Osteocyte (in vitro differentiated cells): ENCODE data around the gene AOPEP. TPM values are rescaled to one million over a fixed set of nuclear protein-coding genes. Genes with fewer than 3 reads are reported as not detected.

Experiments used
- DNase-seq: peaks from one replicate; pipeline ENCODE4 v3.0.0; 2021; ENCODE audit warnings: mixed read lengths; ENCODE audit not compliant: unreplicated experiment; ENCODE audit errors: extremely low spot score
- H3K27ac Mint-ChIP-seq: one replicate; pipeline ENCODE4 v1.8.0; 2021; ENCODE audit warnings: mild to moderate bottlenecking, mixed read lengths; ENCODE audit not compliant: unreplicated experiment
- H3K27me3 Mint-ChIP-seq: one replicate; pipeline ENCODE4 v1.8.0; 2021; ENCODE audit warnings: mixed read lengths; ENCODE audit not compliant: unreplicated experiment
- H3K36me3 Mint-ChIP-seq: one replicate; pipeline ENCODE4 v1.8.0; 2021; ENCODE audit warnings: mixed read lengths; ENCODE audit not compliant: unreplicated experiment
- H3K4me1 Mint-ChIP-seq: one replicate; pipeline ENCODE4 v1.8.0; 2021; ENCODE audit warnings: mixed read lengths; ENCODE audit not compliant: unreplicated experiment
- H3K4me3 Mint-ChIP-seq: one replicate; pipeline ENCODE4 v1.8.0; 2021; ENCODE audit warnings: mild to moderate bottlenecking, moderate library complexity, mixed read lengths; ENCODE audit not compliant: unreplicated experiment
- H3K9me3 Mint-ChIP-seq: one replicate; pipeline ENCODE4 v1.8.0; 2021; ENCODE audit warnings: mixed read lengths; ENCODE audit not compliant: unreplicated experiment
- total RNA-seq: library from RNA; stranded (reverse); gene quantifications from 2 replicates; pipeline ENCODE4 v1.2.1, GENCODE V29; 2021
- TF ChIP-seq, protein P1 (sequence below): fragments of 200-600 bp; sonication (generic); IDR thresholded peaks from 2 replicates; pipeline ENCODE4 v1.5.0; 2021; ENCODE audit warnings: antibody characterized with exemption, mild to moderate bottlenecking, moderate library complexity

The AOPEP gene
- total RNA-seq, 1 donor from 2014 or later = 108 TPM

DNA sequence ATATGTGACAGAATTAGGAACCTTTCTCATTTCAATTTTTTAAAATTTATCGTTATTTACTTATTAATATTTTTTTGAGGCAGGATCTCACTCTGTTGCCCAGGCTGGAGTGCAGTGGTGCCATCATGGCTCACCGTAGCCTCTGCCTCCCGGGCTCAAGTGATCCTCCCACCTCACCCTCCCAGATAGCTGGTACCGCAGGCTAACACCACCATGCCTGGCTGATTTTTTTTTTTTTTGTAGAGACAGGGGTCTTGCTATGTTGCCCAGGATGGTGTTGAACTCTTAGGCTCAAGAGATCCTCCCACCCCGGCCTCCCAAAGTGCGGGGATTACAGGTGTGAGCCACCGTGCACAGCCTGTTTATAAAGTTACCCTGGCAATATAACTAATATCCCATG, 275.2 kb downstream of the AOPEP start:
- Mint-ChIP-seq H3K36me3 (peaks cover 13% of the 10 kb centered on the region), H3K4me1 (peaks cover 31% of the 10 kb centered on the region), H3K27ac (no peak overlapping the region), H3K9me3 (no peaks in the 10 kb centered on the region), H3K27me3 (no peaks in the 10 kb centered on the region), H3K4me3 (no peak overlapping the region)
- TF ChIP-seq, protein P1, sequence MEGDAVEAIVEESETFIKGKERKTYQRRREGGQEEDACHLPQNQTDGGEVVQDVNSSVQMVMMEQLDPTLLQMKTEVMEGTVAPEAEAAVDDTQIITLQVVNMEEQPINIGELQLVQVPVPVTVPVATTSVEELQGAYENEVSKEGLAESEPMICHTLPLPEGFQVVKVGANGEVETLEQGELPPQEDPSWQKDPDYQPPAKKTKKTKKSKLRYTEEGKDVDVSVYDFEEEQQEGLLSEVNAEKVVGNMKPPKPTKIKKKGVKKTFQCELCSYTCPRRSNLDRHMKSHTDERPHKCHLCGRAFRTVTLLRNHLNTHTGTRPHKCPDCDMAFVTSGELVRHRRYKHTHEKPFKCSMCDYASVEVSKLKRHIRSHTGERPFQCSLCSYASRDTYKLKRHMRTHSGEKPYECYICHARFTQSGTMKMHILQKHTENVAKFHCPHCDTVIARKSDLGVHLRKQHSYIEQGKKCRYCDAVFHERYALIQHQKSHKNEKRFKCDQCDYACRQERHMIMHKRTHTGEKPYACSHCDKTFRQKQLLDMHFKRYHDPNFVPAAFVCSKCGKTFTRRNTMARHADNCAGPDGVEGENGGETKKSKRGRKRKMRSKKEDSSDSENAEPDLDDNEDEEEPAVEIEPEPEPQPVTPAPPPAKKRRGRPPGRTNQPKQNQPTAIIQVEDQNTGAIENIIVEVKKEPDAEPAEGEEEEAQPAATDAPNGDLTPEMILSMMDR = no peak
- no peak for DNase-seq

DNA sequence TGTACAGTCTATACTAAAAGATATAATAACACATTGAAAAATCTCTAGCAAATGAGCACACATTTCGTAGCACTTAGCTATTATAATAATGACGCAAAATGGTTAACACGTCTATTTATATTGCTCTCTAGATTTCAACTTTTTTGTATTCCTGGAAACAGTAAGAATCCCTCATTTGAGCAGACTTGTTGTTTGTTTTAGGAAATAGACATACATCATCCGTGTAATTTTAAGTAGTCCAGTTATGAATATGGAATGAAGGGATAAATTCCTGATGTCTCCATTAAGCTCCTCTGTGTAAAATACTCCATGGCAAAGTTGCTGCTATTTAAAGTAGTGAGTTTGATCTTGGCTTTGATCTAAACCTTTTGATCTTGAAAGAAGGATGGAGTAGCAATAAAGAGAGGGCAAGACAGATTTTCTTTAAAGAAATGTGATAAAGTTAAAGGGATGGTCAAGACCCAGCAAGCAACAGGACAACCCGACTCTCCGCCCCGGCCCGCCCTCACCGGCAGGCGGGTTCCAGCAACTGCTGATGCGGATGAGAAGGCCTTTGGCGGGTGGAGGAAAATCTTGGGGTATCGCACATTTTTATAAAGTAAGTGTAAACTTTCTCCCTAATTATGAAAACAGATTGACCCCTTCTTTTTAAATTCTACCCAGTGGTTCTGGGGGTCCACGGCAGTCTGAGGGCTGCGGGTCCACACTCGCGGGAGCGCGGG, 277.4 kb downstream of the AOPEP start:
- Mint-ChIP-seq H3K4me1 (peaks cover 51% of the 10 kb centered on the region), H3K27ac (peak overlapping the region; percentile 92), H3K27me3 (no peaks in the 10 kb centered on the region), H3K9me3 (no peaks in the 10 kb centered on the region), H3K36me3 (peaks cover 32% of the 10 kb centered on the region), H3K4me3 (peak overlapping the region; percentile 77)
- DNase-seq = peak; percentile 88
- TF ChIP-seq, protein P1 = no peak

DNA sequence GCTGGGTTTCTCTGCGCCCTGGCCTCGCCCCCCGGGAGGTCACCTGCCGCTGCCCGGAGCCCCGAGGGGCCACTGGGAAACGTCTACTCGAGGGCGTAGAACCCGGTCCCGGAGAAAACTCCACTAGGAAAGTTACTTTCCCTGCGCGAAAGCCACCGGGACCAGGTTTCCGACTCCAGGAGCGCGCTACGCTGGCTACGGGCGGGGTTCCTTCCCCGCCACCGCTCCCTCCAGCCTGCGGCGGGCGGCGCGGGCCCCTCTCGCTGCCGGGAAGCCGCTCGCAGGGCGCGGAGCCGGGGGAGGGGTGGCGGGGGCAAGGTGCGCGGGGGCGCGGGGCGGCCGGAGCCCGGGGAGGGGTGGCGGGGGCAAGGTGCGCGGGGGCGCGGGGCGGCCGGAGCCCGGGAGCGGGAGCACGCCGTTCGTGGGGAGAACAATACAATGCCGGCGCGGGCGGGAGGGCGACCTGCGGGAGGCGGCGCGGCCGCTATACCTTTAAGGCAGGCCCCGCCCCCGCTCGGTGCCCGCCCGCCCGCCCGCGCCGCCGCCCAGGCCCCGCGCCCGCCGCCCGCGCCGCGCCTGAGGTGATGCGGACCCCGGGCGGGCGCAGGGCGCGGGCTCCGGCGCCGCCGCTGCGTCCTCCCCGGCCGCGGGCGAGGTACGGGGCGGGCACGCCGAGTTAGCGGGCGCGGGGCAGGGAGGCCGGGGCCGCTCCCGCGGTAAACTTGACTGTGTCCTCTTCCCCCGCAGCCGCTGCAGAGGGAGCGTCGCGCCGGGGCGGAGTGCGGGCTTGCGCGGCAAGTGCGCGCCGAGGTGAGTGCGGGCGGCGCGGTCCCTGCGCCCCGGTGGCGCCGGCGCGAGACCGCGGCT, 278.1 kb downstream of the AOPEP start:
- Mint-ChIP-seq H3K4me1 (peaks cover 58% of the 10 kb centered on the region), H3K27me3 (no peaks in the 10 kb centered on the region), H3K9me3 (no peaks in the 10 kb centered on the region), H3K4me3 (peak overlapping the region; percentile 77), H3K27ac (peak overlapping the region; percentile 92), H3K36me3 (peaks cover 38% of the 10 kb centered on the region)
- DNase-seq = no peak
- TF ChIP-seq, protein P1 = no peak

DNA sequence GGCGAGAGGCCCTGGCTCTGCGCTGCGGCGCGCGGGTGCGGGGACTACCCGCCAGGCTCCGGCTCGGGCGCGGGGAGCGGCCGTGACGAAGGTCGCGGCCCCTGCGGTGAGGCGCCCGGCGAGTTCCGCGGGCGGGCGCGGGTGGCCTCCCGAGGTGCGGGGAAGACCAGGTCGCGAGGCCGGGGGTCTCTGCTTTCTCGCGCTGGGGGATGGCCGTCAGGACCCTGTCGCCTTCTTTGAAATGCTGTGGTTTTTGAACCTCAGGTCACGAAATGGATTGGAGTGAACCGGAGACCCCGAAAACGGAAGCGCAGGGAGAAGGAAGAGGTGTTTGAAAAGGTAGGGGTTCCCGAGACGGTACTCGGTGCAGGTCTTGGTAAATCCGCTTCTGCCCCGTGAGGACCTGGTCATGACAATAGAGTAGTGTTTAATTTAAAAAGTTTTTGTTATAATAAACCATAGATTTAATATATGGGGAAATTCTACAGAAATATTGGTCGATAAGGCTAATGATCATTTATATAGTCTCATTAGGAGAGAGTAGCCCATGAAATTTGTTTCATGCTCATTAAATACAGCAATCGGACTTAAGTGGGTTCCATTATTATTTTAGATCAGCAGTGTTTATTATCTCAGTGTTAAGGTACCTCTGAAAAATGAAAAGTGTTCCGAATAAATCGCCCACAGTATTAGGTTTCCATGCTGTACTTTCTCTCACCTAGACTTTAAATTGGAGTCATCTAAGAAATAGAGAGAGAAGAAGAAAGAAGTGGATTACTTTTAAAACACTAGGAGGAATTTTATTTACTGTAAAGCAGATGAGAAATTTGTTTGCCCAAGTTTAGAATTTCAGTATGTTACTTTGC, 279.0 kb downstream of the AOPEP start:
- no peak for DNase-seq
- H3K4me3 Mint-ChIP-seq = peak overlapping the region; percentile 96
- no peaks in the 10 kb centered on the region for H3K9me3 Mint-ChIP-seq
- peak overlapping the region; percentile 99 for H3K27ac Mint-ChIP-seq
- H3K36me3 Mint-ChIP-seq = peaks cover 38% of the 10 kb centered on the region
- TF ChIP-seq, protein P1 = no peak
- H3K4me1 Mint-ChIP-seq = peaks cover 63% of the 10 kb centered on the region
- H3K27me3 Mint-ChIP-seq = no peaks in the 10 kb centered on the region
